Measurements from ENCODE around the gene SWI5. TPM values are rescaled to one million over a fixed set of nuclear protein-coding genes. Genes with fewer than 3 reads are reported as not detected.

The SWI5 gene
- total and polyA plus RNA-seq, 9 of the 15 experiments (the other 6 are each of a cell fraction or from before 2014, with no cell fraction given), result 62.8 to 133 (median 95.9) TPM

- TF ChIP-seq SNAPC5 (CRISPR knock-in tag; IDR thresholded peaks at IDR 0.05) (no peak), ZNF212 (CRISPR knock-in tag; IDR thresholded peaks at IDR 0.05) (no peak), NCOR1 (IDR thresholded peaks at IDR 0.05) (no peak), PYGO2 (tag; IDR thresholded peaks at IDR 0.05) (no peak), ZNF124 (CRISPR knock-in tag; IDR thresholded peaks at IDR 0.05) (no peak), SMAD4 (CRISPR knock-in tag; conservative IDR thresholded peaks at IDR 0.05) (peak; percentile 77), MEF2D (tag; conservative IDR thresholded peaks at IDR 0.05; ENCODE audit: low read depth) (no peak), SRF (CRISPR knock-in tag; IDR thresholded peaks at IDR 0.05) (0 out of 4 replicates have a peak, but pooled peaks of 1 of the 2 experiments have one; percentile 7), MGA (IDR thresholded peaks at IDR 0.05) (no peak), MAX (CRISPR knock-in tag; IDR thresholded peaks at IDR 0.05) (no peak), ZNF24 (IDR thresholded peaks at IDR 0.05) (no peak), ZNF75A (CRISPR knock-in tag; IDR thresholded peaks at IDR 0.05) (no peak), ZNF3 (CRISPR knock-in tag; IDR thresholded peaks at IDR 0.05) (no peak), CHD4 (IDR thresholded peaks at IDR 0.05; ENCODE audit: insufficient read depth, insufficient replicate concordance, low read depth, low read length, poor library complexity, severe bottlenecking) (peak; percentile 40), SIN3A (IDR thresholded peaks at IDR 0.05; ENCODE audit: borderline replicate concordance in 2 of 2, control insufficient read depth in 1 of 2, low read depth in 2 of 2, low read length in 2 of 2) (no peak), ZFPM2 (CRISPR knock-in tag; IDR thresholded peaks at IDR 0.05) (no peak)
Measured at GRCh38 chr9:128298535-128299482, 22.7 kb downstream of the SWI5 start (continued).
